Measurements from ENCODE around the gene KIF17.

- no peak for TF ChIP-seq ZNF274 (IDR thresholded peaks at IDR 0.05; ENCODE audit: low read depth, low read length)
- no peak for TF ChIP-seq YY1 (IDR thresholded peaks at IDR 0.05; ENCODE audit: insufficient read depth, insufficient read length)
Measured at GRCh38 chr1:20728371-20729154, 10.8 kb upstream of the KIF17 start.
